Omental fat pad (tissue), 4 donors: Measurements from ENCODE around the gene SLC12A9. TPM values are rescaled to one million over a fixed set of nuclear protein-coding genes. Genes with fewer than 3 reads are reported as not detected.
"Not testable (repeated sequence)": the region's sequence is repeated elsewhere in the genome, so short reads cannot be mapped to it uniquely, and the experiment has no call there.

Experiments used
- ATAC-seq: fragments of 150-250 bp; one replicate; pipeline ENCODE4 v1.9.1; 2016; ENCODE audit warnings: mild to moderate bottlenecking, moderate library complexity; ENCODE audit not compliant: low FRiP score
- DNase-seq: peaks from one replicate; pipeline ENCODE4 v3.0.0-alpha.2; 2019; ENCODE audit warnings: low spot score
- total RNA-seq, 4 donors: library from RNA; depleted of rRNA; stranded (reverse); fragments of >200 nt; gene quantifications; one replicate each; pipeline ENCODE4 v1.1.0, GENCODE V29; 2016
- TF ChIP-seq, protein P1 (sequence below), 3 donors: fragments of 450-650 bp; IDR thresholded peaks; one replicate each; pipeline ENCODE4 v1.5.1; 2016 to 2017; ENCODE audit warnings: antibody characterized with exemption in 3 of 3, mild to moderate bottlenecking in 3 of 3, moderate library complexity in 2 of 3

SLC12A9 gene
- total RNA-seq, 4 donors from 2014 or later, result 9.6 to 29.0 (median 13.3) TPM

DNA sequence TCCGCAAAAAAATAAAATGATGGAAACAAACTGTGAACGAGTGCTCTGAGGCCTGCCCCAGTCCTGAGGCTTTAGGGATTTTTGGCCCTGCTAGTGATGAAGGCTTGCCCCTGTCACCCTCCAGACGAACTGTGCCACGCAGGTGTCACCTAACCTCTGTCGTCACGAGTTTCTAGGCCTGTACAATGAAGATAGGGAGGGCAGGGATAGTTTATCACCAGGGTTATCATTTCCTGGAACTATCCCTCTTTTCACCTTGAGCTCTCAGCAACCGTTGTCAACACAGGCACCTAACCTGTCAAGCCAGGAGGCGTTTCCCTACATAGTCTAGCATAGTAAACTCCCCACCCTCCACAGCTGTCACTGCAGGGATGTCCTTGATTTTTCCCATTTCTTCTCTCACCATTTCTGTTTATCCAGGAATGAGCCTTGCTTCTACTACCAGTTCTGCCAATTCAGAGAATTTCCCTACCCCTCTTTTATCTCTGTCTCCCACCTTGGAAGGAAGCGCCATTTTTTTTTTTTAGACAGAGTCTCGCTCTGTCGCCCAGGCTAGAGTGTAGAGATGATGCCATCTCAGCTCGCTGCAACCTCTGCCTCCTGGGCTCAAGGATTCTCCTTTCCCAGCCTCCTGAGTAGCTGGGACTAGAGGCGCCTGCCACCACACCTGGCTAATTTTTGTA, 45.4 kb downstream of the SLC12A9 start:
- ATAC-seq, result no peak

DNA sequence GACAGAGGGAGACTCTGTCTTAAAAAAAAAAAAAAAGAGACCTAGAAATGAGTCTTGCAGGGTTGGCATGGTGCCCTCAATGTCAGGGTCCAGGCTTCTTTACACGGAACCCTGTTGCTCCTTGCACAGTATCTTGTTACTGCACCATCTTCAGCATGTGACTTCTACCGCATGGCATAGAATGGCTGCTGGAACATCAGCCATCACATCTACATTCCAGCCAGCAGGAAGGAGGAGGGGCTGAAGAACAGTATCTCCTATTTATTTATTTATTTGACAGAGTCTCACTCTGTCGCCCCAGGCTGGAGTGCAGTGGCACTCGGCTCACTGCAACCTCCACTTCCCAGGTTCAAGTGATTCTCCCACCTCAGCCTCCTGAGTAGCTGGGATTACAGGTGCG, 46.9 kb downstream of the SLC12A9 start:
- TF ChIP-seq, protein P1, sequence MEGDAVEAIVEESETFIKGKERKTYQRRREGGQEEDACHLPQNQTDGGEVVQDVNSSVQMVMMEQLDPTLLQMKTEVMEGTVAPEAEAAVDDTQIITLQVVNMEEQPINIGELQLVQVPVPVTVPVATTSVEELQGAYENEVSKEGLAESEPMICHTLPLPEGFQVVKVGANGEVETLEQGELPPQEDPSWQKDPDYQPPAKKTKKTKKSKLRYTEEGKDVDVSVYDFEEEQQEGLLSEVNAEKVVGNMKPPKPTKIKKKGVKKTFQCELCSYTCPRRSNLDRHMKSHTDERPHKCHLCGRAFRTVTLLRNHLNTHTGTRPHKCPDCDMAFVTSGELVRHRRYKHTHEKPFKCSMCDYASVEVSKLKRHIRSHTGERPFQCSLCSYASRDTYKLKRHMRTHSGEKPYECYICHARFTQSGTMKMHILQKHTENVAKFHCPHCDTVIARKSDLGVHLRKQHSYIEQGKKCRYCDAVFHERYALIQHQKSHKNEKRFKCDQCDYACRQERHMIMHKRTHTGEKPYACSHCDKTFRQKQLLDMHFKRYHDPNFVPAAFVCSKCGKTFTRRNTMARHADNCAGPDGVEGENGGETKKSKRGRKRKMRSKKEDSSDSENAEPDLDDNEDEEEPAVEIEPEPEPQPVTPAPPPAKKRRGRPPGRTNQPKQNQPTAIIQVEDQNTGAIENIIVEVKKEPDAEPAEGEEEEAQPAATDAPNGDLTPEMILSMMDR (IDR thresholded peaks at IDR 0.05), result no peak
- DNase-seq, result no peak
- no peak for ATAC-seq

More for the DNA sequence above, 45.4 kb downstream of the SLC12A9 start:
- TF ChIP-seq, protein P1 (IDR thresholded peaks at IDR 0.05), result no peak
- no peak for DNase-seq

DNA sequence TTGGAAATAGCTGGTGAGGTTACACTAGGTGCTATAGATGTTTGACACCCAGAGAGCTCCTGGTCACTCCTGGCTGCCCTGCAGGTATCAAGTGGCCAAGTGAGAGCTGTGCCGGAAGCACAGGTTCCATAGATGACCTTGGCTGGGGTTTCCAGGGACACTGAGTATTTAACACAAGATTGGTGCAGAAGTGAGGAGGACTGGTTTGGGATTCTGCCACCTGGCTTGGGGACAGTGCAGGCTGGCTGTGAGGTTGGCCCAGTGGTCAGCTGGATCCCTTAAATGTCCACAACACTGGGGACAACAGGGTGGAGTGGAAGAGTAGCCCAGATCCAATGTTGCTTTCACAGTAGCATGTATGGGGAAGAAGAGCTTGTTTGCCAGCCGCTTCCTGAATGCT, 48.5 kb downstream of the SLC12A9 start:
- DNase-seq (no peak), ATAC-seq (no peak)
- TF ChIP-seq, protein P1 (IDR thresholded peaks at IDR 0.05), result no peak

DNA sequence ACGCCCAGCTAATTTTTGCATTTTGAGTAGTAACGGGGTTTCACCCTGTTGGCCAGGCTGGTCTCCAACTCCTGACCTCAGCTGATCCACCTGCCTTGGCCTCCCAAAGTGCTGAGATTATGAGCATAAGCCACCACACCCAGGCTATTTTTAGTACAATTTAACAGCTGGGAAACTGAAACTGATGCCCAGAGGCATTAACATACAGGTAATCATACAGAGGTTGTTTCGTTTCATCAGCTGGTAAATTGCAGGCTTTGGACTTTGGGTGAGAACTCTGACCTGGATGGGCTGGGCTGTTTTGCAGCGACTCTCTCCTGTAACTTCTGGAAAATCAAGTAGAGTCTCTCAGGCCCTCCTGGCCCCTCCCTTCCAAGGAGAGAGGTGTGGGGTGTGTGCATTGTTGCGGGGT, 49.4 kb downstream of the SLC12A9 start:
- TF ChIP-seq, protein P1 (IDR thresholded peaks at IDR 0.05), result no peak
- ATAC-seq, result no peak
- DNase-seq, result no peak

DNA sequence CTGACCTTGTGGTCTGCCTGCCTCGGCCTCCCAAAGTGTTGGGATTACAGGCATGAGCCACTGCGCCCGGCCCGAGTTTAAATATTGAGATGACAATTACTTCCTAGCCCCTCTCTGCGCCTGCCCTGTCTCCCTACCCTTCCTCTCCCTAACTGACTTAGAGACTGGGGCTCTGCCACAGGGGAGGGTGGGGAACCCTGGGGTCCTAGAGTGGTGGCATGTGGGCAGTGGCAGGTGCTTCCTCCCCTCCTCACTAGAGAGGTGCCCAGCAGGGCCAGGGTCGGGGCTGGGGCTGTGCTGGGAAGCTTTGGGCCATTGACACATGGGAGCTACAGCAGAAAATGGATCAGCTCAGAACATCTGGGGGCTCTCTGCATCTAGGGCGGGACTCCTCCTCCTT, 50.1 kb downstream of the SLC12A9 start:
- ATAC-seq, result no peak
- no peak for DNase-seq
- TF ChIP-seq, protein P1 (IDR thresholded peaks at IDR 0.05), result no peak

DNA sequence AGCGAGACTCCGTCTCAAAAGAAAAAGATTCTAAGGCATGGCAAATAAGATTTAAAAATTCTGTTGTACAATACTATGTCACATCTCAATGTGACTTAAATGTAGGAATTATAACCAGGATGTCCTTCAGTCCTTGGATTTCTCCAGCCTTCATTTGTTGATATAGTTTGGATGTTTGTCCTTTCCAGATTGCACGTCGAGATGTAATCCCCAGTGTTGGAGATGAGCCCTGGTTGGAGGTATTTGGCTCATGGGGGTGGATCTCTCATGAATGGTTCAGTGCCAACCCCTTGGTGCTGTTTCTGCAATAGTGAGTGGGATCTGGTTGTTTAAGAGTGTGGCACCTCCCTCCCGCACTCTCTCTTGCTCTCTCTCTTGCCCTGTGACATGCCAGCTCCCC, 56.0 kb downstream of the SLC12A9 start:
- ATAC-seq (no peak), DNase-seq (no peak)
- TF ChIP-seq, protein P1 (IDR thresholded peaks at IDR 0.05), result no peak

DNA sequence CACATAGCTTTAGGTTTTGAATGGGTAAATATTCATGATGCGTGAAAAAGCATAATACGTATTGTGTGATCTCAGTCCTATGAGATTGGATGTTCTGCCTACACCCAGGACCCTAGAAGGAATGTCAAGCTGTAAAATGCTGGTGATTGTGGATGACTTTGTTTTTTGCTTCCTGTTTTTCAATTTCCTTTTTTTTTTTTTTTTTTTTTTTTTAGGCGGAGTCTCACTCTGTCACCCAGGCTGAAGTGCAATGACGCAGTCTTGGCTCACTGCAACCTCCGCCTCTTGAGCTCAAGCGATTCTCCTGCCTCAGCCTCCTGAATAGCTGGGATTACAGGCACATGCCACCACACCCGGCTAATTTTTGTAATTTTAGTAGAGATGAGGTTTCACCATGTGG, 57.9 kb downstream of the SLC12A9 start:
- DNase-seq, ATAC-seq: not testable (repeated sequence)
